ENCODE data around the gene IMMP2L.

GRCh38 chr7:111014079-111014478 is 548.2 kb downstream of the IMMP2L start:
- TF ChIP-seq LEF1 (IDR thresholded peaks at IDR 0.05; ENCODE audit: borderline replicate concordance) (no peak), SP1 (IDR thresholded peaks at IDR 0.05) (no peak), ELF4 (IDR thresholded peaks at IDR 0.05) (no peak), FOXK2 (IDR thresholded peaks at IDR 0.05) (no peak), BHLHE40 (IDR thresholded peaks at IDR 0.05; ENCODE audit: borderline replicate concordance) (no peak), PKNOX1 (IDR thresholded peaks at IDR 0.05) (no peak), SUZ12 (IDR thresholded peaks at IDR 0.05) (no peak), ZNF384 (IDR thresholded peaks at IDR 0.05) (no peak), TARDBP (IDR thresholded peaks at IDR 0.05) (no peak), FOXM1 (IDR thresholded peaks at IDR 0.05; ENCODE audit: borderline replicate concordance) (no peak)
